ENCODE results near the gene PODNL1.
"Not testable (repeated sequence)": the region's sequence is repeated elsewhere in the genome, so short reads cannot be mapped to it uniquely, and the experiment has no call there.

PODNL1 gene

DNA sequence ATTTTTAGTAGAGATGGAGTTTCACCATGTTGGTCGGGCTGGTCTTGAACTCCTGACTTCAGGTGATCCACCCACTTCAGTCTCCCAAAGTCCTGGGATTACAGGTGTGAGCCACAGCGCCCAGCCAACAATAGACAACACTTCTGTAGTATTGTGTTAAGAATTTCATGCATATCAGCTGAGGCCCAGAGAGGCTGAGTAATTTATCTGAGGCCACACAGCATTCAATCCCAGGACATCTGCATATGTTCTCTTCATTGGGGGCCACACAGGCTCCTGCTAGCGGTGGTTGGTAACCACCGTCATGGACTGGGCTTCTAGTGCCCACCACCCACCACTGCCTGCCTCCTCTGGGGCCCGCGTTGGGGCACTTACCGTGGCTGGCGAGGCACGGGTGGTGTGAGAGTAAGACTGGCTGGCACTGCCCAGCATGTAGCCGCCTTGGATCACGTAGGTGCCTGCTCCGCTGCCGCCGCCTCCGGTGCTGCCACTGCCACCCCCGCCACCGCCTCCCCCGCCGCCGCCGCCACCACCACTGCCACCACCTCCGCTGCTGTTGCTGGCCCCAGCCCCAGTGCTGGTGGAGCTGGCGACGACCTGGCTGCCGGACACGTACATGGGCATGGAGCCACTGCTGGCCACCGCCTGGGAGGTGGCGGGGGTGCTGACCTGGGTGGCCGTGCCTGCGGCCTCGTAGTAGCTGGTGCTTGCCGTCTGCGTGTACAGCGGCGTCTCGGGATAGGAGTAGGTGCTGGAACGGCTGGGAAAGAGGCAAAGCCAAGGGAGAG lies 34.3 kb upstream of the PODNL1 start:
- FAIRE-seq = no peak

DNA sequence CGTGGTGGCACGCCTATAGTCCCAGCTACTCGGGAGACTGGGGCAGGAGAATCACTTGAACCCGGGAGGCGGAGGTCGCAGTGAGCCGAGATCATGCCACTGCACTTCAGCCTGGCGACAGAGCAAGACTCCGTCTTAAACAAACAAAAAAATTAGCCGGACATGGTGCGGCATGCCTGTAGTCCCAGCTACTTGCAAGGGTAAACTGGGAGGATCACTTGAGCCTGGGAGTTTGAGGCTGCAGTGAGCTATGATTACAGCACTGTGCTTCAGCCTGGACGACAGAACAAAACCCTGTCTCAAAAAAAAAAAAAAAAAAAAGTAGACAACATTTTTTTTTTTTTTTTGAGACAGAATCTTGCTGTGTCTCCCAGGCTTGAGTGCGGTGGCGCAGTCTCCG lies 33.7 kb upstream of the PODNL1 start:
- not testable (repeated sequence) for FAIRE-seq

DNA sequence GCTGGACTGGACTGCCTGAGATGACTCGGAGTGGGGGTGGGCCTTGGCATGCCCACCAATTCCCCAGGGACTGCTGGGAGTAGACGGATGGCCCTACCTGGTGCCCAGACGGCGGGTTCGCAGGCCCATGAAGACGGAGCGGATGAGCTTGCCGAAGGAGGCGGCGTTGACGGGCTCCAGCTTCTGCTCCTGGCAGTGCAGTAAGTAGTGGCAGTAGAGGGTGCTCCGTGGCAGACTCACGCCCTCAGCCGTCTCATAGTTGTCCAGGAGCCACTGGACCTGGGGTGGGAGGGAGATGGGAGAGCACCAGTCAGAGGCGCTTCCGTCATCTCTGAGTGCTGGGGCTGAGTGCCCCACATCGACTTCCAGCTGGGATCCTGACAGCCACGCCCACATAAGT lies 31.7 kb upstream of the PODNL1 start:
- no peak for FAIRE-seq

DNA sequence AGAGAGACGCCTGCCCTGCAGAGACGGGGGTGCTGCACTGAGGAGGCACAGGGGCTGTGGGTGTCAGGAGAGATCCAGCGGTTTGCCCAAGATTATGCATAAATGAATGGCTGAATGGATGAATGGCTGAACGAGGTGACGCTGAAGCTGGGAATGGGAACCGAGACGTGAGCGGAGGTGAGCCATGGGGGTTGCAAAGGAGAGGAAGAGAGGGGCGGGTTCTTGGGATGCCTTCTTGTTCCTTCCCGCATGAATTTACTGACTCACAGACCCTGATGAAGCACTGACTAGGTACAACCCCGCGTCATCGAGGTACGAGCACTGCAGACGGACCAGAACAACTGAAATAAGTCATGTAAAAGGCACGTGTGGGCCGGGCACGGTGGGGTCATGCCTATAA lies 30.8 kb upstream of the PODNL1 start:
- FAIRE-seq = no peak

DNA sequence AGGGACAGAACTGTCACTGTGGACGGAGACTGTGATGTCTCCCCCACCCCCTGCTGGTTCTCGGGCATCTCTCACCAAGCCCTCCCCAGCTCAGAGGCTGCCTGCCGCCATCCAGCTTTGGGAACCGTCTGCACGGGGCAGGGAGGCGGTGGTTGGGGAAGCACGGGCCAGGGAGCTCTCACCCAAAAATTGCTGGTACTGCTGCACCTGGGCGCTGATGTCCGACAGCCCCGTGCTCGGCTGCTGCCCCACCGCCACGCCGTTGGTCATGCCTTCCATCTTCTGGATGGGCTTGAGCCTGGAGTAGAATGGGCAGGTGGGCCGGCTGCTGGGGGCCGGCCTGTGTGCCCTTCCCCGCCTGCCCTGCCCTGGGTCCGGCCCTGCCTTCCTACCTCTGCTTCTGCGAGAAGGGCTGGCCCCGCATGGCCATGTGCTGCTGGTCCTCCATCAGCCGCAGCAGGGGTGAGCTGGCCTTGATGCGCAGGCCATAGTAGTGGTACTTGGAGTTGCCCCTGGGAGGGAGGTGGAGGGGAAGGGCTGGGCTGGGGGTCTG lies 30.2 kb upstream of the PODNL1 start:
- no peak for FAIRE-seq

DNA sequence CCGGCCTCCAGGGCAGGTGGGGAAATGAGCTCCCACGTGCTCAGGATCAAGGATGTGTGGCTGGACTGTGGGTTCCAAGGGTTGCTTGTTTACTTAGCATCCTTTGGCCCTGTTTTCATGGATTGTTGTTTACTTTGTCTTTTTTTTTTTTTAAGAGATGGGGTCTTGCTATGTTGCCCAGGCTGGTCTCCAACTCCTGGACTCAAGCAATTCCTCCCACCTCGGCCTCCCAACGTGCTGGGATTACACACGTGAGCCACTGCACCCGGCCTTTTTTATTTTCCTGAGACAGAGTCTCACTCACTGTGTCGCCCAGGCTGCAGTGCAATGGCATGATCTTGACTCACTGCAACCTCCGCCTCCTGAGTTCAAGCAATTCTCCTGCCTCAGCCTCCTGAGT lies 29.0 kb upstream of the PODNL1 start:
- FAIRE-seq = not testable (repeated sequence)

DNA sequence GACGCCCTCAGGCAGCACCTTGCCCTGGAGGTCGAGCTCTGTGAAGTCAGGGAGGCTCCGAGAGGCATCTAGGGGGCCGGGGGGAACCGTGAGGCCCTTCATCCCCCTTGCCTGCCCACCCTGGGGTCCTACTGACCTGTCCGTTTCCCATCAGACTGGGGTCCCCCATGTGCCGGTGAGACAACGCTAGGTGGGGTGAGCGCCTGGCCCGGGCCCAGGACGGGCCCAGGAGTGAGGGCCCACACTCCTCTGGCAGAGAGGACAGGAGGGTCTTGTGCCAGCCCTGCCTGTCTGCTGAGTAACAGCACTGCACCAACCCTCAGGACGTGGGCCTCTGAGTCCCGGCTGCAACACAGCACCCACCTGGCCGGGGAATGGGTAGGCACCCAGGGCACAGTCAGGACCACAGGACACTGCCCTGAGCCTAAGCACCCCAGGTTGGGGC lies 28.5 kb upstream of the PODNL1 start:
- FAIRE-seq = no peak

DNA sequence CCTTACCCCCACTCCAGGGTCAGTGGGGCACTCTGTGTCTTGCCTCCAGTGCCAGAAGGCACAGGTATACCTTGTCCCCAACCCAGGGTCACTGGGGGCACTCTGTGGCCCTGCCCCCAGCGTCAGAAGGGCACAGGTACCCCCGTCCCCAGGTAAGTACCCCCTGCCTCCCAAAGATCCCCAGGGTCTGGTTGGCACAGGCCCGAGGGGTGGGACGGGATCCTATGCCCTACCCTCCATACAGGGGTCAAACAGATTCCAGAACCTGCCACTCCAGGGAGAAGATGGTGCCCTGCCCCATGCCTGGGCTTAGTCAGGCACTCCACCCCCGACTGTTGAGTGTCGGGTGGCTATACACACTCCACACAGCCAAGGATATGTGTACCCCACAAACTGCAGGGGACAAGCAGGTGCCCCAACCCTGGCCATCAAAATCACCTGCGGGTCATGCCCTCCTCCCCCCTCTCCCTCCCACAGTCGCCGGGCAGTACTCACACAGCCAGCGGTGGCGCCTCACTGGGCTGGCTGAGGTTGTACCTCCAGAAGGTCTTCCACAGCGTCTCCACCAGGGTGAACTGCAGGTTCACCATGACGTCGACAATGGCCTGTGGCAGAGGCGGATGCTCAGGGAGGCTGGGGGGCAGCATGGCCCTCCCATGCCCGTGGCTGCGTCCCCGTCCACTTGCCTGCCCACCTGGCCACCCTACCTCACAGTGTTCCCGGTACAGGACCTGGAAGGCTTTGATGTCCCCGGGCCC lies 27.9 kb upstream of the PODNL1 start:
- FAIRE-seq = no peak

DNA sequence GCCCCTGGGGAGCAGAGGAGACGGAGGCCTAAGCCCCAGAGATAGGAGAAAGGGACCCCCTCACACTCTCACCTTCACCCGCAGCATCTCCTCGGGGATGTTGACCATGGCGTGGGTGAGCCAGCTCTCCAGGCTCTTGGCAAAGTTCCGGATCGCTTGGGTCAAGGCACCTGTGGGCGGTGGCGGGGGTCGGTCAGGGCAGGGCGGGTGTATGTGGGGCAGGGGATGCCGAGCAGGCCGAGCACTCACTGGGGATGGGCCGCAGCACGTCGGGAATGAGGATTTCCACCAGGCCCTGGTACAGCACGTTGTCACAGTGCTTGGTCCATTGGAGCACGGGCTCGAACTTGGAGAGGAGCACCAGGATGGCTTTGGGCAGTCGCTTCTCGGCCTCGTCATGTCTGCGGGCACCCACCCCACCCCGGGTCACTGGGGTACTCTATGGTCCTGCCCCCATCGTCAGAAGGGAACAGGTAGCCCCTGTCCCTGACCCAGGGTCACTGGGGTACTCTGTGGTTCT lies 27.2 kb upstream of the PODNL1 start:
- no peak for FAIRE-seq

DNA sequence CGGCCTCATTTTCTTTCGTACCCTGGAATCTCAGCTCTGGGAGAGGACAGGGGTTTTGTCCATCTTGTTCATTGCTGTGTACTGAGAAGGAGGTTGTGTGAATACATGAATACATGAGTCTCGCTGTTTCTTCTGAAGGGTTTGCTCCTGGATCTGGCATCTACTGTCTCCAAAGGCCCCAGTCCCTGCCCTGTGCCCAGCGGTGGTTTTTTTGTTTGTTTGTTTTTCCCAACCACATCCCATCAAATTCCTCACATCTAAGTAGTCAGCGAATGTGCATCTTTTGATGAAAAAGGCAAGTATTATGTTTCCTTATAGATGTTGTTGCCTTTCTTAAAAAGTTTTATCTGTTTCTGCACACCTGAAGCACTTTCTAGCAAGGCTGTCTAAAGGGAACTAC lies 26.6 kb upstream of the PODNL1 start:
- FAIRE-seq = no peak

DNA sequence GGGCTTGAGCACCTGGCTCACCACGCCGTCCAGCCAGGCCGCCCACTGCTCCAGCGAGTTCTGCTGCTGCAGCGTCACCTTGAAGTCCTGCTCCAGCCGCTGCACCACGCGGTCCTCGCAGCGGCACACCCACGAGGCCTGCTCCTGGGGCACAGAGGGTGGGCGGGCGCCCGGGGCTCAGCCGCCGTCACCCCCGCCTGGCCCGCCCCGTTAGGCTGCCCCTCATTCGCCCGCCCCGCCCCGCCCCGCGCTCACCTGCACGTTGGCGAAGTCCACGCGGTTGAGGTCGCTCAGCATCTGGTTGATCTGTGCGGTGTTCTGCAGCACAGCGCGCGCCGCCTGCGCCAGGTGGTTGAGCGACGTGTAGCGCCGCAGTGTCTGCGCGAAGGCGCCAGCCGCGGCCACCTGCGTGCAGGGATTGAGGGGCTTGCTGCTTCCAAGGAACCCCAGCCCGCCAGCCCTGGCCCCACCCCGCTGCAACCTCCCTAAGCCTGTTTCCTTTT lies 25.4 kb upstream of the PODNL1 start:
- FAIRE-seq = no peak

DNA sequence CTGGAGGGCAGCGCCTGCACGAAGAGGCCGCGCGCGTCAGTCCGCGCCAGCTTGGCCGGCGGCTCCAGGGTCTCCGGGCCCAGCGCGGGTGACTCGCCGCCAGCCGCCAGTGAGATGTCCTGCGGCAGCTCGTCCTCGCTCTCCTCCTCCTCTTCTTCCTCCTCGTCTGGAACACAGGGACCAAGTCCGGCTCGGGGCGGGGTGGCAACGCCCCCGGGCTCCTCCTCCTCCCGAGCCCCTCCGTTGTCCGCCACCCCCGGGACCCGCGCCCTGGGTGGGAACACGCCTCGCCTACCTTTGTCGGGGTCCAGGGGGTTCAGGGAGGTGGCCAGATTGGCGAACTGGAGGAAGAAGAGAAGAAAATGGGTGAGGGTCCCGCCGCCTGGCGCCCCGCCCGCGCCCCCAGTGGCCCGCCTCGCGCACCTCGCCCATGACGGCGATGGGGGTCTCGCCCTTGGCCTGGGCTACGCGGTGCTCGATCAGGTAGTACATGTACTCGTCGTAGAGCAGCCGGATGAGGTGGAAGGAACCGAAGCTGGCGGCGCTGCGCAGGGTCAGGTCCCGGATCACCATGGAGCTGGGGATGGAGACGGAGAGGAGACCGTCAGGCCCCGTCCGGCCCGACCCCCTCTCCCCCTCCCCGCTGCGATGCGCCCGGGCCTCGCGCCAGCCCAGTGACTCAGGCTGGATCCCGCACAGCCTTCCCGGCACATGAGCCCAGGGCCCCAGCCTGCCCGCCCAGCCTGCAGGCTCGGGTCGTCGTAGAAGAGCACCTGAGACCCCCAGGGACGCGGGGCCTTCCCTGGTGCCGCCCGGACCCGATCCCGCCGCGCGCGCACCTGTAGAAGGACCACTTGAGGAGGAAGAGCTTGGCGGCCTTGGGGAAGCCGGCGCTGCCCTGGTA lies 24.7 kb upstream of the PODNL1 start:
- no peak for FAIRE-seq

DNA sequence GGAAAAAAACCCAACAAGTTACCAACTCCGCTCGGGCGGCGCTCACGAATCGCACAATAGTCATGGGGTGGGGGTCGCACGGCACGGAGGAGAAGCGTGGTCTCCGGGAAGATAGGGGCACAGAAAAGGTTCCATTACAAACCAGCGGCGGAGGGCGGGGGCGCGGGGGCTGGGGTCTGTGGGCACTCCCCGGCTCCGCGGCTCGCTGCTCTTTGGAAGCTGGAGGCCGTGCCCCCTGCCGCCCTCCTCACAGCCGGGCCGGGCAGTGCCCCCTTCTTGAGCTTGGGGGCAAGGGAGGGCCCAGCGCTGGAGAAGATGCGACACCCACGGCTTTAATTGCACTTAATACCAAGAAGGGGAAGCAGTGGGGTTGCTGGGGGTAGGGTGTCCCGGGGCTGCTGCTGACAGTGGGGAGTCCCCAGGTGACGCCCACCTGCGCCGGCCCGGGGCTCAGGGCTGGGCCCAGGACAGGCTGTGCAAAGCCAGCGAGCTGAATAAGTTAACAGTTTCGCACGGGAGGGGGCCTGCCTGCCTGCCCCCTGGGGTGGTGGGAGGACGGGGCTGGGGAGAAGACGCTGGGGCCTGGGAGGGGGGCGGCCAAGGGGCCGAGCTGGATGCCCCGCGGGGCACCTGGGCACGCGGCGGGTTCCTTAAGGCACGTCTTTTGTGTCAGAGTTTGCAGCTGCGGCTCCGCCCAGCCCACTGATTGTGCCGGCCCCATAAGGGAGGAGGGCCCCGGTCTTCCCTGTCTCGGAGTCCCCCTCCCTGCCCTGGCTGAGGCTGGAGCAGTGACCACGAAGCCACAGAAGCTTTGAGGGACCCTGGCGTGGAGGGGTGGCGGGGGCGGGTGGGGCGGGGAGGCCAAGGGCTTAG lies 23.8 kb upstream of the PODNL1 start:
- FAIRE-seq = no peak

DNA sequence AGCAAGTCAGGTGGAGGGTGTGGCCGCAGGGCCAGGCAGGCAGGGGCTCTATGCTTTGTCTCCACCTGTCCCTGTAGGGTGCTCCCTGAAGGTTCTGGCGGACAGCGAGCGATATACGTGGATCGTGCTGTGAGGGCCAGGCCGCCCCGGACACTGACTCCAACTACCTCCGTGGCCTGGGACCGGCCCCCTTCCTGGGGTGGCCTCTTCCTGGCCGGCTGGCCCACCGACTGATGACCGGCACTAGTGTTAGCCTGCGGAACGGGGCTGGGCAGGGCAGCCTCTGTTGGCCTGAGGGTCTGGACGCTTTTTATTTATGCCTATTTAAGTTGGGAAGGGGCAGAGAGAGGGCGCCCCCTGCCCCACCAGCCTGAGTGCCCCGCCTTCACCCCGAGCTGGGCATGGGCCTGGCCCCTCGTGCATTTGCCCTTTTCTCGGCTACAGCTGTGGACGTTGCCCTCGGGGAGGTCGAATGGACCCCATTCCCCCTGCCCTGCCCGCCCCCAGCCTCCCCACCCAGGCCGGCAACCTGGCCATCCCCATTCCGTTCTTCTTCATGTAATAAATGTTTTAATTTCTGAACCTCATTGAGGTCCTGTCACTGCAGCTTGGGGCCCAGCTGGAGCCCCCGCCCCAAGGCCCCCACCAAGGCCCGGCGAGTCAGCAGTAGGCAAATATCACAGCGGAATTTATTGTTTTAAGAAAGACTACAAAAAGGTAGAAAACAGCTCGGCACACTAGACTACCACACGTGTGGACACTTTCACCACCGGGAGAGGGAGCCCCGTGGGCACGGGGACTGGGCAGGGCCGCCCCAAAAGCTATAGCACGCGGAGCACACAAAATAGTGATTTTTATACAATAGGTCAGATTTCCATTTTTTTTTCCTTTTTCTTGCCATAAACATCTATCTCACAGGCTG lies 22.9 kb upstream of the PODNL1 start:
- no peak for FAIRE-seq

DNA sequence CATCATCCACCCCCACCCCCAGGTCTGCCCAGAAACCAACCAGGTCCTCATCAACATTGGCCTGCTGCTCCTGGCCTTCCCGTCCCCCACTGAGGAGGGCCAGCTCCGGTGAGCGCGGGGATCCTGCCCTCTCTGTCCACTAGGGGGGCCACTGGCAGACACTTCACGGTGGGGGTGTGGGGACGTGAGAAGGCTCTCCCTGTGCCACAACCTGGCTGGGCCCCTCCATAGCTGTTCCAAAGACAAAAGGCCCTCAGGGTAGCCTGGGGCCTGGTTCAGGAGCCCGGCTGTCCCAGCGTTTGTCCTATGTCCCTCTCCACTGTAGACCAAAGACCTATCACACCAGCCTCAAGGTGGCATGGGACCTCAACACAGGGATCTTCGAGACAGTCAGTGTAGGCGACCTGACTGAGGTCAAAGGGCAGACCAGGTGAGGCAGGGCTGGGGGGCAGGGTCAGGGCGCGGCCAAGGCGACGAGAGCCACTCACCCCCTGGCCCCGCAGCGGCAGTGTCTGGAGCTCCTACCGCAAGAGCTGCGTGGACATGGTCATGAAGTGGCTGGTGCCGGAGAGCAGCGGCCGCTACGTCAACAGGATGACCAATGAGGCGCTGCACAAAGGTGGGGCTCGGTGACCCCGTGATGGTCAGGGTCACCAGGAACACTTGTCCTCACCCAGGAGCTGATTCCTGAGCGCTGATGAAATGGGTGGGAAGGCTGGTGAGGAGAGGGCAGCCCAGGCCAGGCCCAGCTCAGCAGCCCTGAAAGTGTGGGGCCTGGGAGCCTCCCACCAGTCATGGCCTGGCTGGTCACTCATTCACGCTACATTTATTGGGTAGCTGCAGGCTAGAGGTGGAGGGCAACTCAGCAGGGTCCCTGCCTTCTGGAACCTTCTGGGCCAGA lies 22.0 kb upstream of the PODNL1 start:
- no peak for FAIRE-seq

DNA sequence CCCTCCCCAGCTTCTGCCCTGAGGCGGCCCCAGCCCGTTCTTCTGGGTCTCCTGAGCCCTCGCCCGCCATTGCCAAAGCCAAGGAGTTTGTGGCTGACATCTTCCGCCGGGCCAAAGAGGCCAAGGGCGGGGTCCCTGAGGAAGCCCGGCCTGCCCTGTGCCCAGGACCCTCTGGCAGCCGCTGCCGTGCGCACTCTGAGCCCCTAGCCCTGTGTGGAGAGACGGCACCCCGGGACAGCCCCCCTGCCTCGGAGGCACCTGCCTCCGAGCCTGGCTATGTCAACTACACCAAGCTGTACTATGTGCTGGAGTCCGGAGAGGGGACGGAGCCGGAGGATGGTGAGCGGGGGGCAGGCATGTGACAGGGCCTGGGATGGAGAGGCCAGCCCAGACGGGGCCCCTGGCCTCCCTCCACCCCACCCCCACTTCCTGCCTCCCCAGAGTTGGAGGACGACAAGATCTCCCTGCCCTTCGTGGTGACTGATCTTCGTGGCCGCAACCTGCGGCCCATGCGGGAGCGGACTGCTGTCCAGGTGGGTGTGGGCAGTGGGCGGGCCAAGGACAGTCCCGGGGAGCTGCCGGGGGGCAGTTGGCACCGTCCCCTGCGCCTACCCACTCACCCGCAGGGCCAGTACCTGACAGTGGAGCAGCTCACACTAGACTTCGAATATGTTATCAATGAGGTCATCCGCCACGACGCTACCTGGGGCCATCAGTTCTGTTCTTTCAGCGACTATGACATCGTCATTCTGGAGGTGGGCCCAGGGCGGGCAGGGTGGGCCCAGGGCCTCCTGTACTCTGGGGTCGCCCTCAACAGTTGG lies 21.1 kb upstream of the PODNL1 start:
- FAIRE-seq = no peak

DNA sequence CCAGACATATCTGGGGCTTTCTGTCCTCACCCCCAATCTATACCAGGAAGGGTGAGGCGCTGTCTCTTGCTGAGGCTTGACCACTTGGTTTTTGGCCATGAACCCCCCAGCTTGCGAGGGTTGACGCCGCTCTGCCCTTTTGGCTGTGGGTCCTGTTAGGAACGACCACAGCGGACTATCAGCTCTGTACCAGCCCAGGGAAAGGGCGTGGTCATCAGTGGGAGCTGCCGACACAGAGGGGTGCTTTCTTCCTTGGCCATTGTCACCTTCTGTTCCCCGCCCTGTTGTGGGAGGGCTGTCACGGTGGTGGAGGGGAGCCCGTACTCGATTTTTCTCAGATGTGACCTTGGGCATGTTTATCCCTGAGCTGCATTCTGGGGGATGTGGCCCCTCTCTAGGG lies 19.8 kb upstream of the PODNL1 start:
- no peak for FAIRE-seq

DNA sequence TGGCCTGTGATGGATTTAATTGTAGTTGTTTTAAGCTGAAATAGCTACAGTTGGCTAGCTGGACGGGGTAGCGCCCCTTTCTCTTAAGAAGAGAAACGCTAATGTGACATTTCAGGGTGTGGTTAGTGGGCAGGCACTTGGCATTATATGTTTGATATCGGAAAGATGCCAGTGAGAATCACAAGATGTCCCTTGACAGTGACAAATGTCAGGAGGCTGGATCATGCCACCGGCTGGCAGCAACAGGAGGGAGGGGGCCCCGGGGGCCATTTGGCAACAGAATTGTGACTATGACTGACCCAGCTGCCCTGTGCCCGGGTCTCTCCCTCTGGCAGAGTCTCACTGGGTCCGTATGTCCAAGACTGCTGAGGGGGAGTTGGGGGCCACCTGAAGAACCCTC lies 18.8 kb upstream of the PODNL1 start:
- FAIRE-seq = no peak
